Activated CD4-positive, alpha-beta T cell treated with anti-CD3 and anti-CD28 coated beads for 24 hours (primary cell): ENCODE measurements around the gene ARVCF.

Source experiments
- DNase-seq, 2 donors: peaks; one replicate each; pipeline ENCODE4 v3.0.0-alpha.2; 2020; ENCODE audit warnings: low read depth in 2 of 2

Gene ARVCF

GRCh38 chr22:19998991-19999820 is 17.4 kb downstream of the ARVCF start:
- DNase-seq = no peak

- DNase-seq = no peak
Observed at GRCh38 chr22:19998232-19998951, 18.2 kb downstream of the ARVCF start.

- DNase-seq = no peak
Observed at GRCh38 chr22:19997561-19998231, 18.9 kb downstream of the ARVCF start.

GRCh38 chr22:19996694-19997384 is 19.8 kb downstream of the ARVCF start:
- no peak for DNase-seq

- no peak for DNase-seq
Observed at GRCh38 chr22:19995611-19996339, 20.8 kb downstream of the ARVCF start.

- no peak for DNase-seq
Observed at GRCh38 chr22:19994851-19995610, 21.6 kb downstream of the ARVCF start.

GRCh38 chr22:19993926-19994325 is 22.7 kb downstream of the ARVCF start:
- no peak for DNase-seq

GRCh38 chr22:19992921-19993355 is 23.7 kb downstream of the ARVCF start:
- no peak for DNase-seq

GRCh38 chr22:19992481-19992911 is 24.1 kb downstream of the ARVCF start:
- DNase-seq = no peak

GRCh38 chr22:19991645-19992451 is 24.8 kb downstream of the ARVCF start:
- DNase-seq = no peak

- DNase-seq = no peak
Observed at GRCh38 chr22:19991395-19991644, 25.3 kb downstream of the ARVCF start.

GRCh38 chr22:19990609-19991394 is 25.8 kb downstream of the ARVCF start:
- no peak for DNase-seq

- DNase-seq = no peak
Observed at GRCh38 chr22:19990188-19990587, 26.4 kb downstream of the ARVCF start.

GRCh38 chr22:19989725-19990067 is 26.9 kb downstream of the ARVCF start:
- no peak for DNase-seq

- DNase-seq = no peak
Observed at GRCh38 chr22:19988965-19989724, 27.5 kb downstream of the ARVCF start.

GRCh38 chr22:19988331-19988808 is 28.3 kb downstream of the ARVCF start:
- no peak for DNase-seq

- DNase-seq = no peak
Observed at GRCh38 chr22:19987394-19988306, 29.0 kb downstream of the ARVCF start.
